Subcutaneous abdominal adipose tissue (tissue), 5 donors: Measurements from ENCODE around the gene C3orf49.

ENCODE experiments used
- H3K27ac ChIP-seq: one replicate; pipeline ENCODE4 v1.7.0; 2013; ENCODE audit warnings: low read depth, mild to moderate bottlenecking, inconsistent platforms, low read length, moderate library complexity
- H3K27me3 ChIP-seq, 5 donors: one replicate each; pipeline ENCODE4 v1.7.0; 2013; ENCODE audit warnings: low read length in 5 of 5, inconsistent platforms in 1 of 5; ENCODE audit not compliant: control insufficient read depth in 5 of 5, insufficient read depth in 4 of 5
- H3K36me3 ChIP-seq, 5 donors: one replicate each; pipeline ENCODE4 v1.7.0; 2013; ENCODE audit warnings: low read length in 5 of 5; ENCODE audit not compliant: control insufficient read depth in 5 of 5, insufficient read depth in 5 of 5
- H3K4me1 ChIP-seq, 5 donors: one replicate each; pipeline ENCODE4 v1.7.0; 2013; ENCODE audit warnings: low read length in 5 of 5, mild to moderate bottlenecking in 3 of 5, moderate library complexity in 1 of 5; ENCODE audit not compliant: control insufficient read depth in 5 of 5, insufficient read depth in 5 of 5
- H3K4me3 ChIP-seq, 5 donors: one replicate each; pipeline ENCODE4 v1.7.0; 2013; ENCODE audit warnings: low read length in 5 of 5, low read depth in 1 of 5
- H3K9ac ChIP-seq, 5 donors: one replicate each; pipeline ENCODE4 v1.7.0; 2013; ENCODE audit warnings: low read length in 5 of 5, mild to moderate bottlenecking in 4 of 5, moderate library complexity in 3 of 5
- H3K9me3 ChIP-seq, 5 donors: one replicate each; pipeline ENCODE4 v1.7.0; 2013; ENCODE audit warnings: low read length in 5 of 5; ENCODE audit not compliant: control insufficient read depth in 5 of 5
- donor health status: healthy.
- donor health status: healthy.
- donor health status: healthy.
- donor health status: healthy.
- donor health status: healthy.

The C3orf49 gene, protein sequence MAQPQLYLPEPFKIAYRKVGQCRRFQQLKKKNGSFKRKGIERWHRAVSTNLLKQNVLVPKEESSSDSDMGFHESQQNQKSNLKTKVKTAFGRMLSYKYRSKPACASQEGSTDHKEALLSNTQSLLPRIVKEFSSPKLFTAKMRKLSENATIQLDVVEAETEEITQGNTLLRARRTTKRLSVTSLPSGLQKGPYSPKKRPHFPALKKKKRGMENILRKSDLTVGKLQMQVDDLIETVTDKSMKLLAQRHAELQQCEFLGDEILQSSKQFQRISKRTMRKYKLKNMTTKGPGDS

GRCh38 chr3:63819151-63819398 lies at the start of gene C3orf49:
Gene C3orf49 (plus strand): TSS chr3:63819299. CDS start chr3:63819472, 173 bp downstream.
- peak within 1 kb of the TSS in 1 of 5 donors; percentile 12 for H3K9ac ChIP-seq
- no peaks in the 10 kb centered on the region for H3K27me3 ChIP-seq
- no peaks in the 10 kb centered on the region for H3K4me1 ChIP-seq
- H3K9me3 ChIP-seq, result no peaks in the 10 kb centered on the region
- H3K36me3 ChIP-seq, result no peaks in the 10 kb centered on the region
- no peak within 1 kb of the TSS for H3K4me3 ChIP-seq
- H3K27ac ChIP-seq, result no peak within 1 kb of the TSS

- H3K4me3 ChIP-seq, result no peak overlapping the region
- H3K9ac ChIP-seq, result no peak overlapping the region
- no peaks in the 10 kb centered on the region for H3K27me3 ChIP-seq
- H3K4me1 ChIP-seq, result no peaks in the 10 kb centered on the region
- H3K9me3 ChIP-seq, result no peaks in the 10 kb centered on the region
- H3K36me3 ChIP-seq, result no peaks in the 10 kb centered on the region
- H3K27ac ChIP-seq, result no peak overlapping the region
Observed at GRCh38 chr3:63774781-63775180, 44.3 kb upstream of the C3orf49 start.

- Histone ChIP-seq H3K27ac (no peak overlapping the region), H3K36me3 (no peaks in the 10 kb centered on the region), H3K9ac (no peak overlapping the region), H3K27me3 (no peaks in the 10 kb centered on the region), H3K9me3 (no peaks in the 10 kb centered on the region), H3K4me3 (no peak overlapping the region), H3K4me1 (no peaks in the 10 kb centered on the region)
Observed at GRCh38 chr3:63779227-63779626, 39.9 kb upstream of the C3orf49 start.

- Histone ChIP-seq H3K27me3 (peaks cover 0 to 4% (median 0%) of the 10 kb centered on the region in 5 donors), H3K36me3 (no peaks in the 10 kb centered on the region), H3K4me1 (peaks cover 0 to 7% (median 0%) of the 10 kb centered on the region in 5 donors), H3K4me3 (no peak overlapping the region), H3K9me3 (no peaks in the 10 kb centered on the region), H3K9ac (no peak overlapping the region), H3K27ac (no peak overlapping the region)
Observed at GRCh38 chr3:63791974-63792373, 27.1 kb upstream of the C3orf49 start.

- no peak overlapping the region for H3K27ac ChIP-seq
- H3K4me3 ChIP-seq, result no peak overlapping the region
- H3K27me3 ChIP-seq, result peaks cover 0 to 4% (median 0%) of the 10 kb centered on the region in 5 donors
- H3K36me3 ChIP-seq, result no peaks in the 10 kb centered on the region
- no peaks in the 10 kb centered on the region for H3K9me3 ChIP-seq
- H3K9ac ChIP-seq, result no peak overlapping the region
- peaks cover 0 to 7% (median 0%) of the 10 kb centered on the region in 5 donors for H3K4me1 ChIP-seq
Observed at GRCh38 chr3:63795438-63795837, 23.7 kb upstream of the C3orf49 start.

- Histone ChIP-seq H3K27ac (no peak overlapping the region), H3K4me3 (no peak overlapping the region), H3K4me1 (no peaks in the 10 kb centered on the region), H3K9me3 (no peaks in the 10 kb centered on the region), H3K27me3 (peaks cover 0 to 4% (median 0%) of the 10 kb centered on the region in 5 donors), H3K36me3 (no peaks in the 10 kb centered on the region), H3K9ac (no peak overlapping the region)
Observed at GRCh38 chr3:63798544-63798943, 20.6 kb upstream of the C3orf49 start.

DNA sequence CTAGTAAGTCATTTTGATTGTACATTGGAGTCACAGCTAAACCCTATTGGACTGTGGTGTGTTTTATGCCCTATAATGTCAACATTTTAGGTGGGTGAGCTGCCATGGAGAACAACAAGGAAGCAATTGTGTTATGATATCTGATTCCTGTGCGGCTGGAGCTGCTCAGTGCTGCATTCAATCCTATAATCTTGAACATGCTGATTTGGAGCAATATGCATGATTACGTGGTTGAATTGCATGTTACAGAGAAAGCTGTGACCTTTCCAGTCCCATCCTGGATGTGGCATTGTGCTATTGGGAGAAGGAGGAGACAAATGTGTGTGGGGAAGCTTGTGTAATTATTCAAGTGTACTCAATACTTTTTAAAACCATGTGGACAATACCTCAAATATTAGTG lies 20.1 kb upstream of the C3orf49 start:
- Histone ChIP-seq H3K4me3 (no peak overlapping the region), H3K27ac (no peak overlapping the region), H3K36me3 (no peaks in the 10 kb centered on the region), H3K27me3 (peaks cover 0 to 4% (median 0%) of the 10 kb centered on the region in 5 donors), H3K9me3 (no peaks in the 10 kb centered on the region), H3K4me1 (no peaks in the 10 kb centered on the region), H3K9ac (no peak overlapping the region)

GRCh38 chr3:63800097-63800496 lies 19.0 kb upstream of the C3orf49 start:
- no peak overlapping the region for H3K9ac ChIP-seq
- H3K4me1 ChIP-seq, result no peaks in the 10 kb centered on the region
- H3K4me3 ChIP-seq, result no peak overlapping the region
- H3K27ac ChIP-seq, result no peak overlapping the region
- no peaks in the 10 kb centered on the region for H3K36me3 ChIP-seq
- no peaks in the 10 kb centered on the region for H3K9me3 ChIP-seq
- peaks cover 0 to 3% (median 0%) of the 10 kb centered on the region in 5 donors for H3K27me3 ChIP-seq

- H3K4me1 ChIP-seq, result no peaks in the 10 kb centered on the region
- no peak overlapping the region for H3K9ac ChIP-seq
- no peak overlapping the region for H3K27ac ChIP-seq
- H3K4me3 ChIP-seq, result no peak overlapping the region
- H3K36me3 ChIP-seq, result no peaks in the 10 kb centered on the region
- no peaks in the 10 kb centered on the region for H3K9me3 ChIP-seq
- no peaks in the 10 kb centered on the region for H3K27me3 ChIP-seq
Observed at GRCh38 chr3:63803911-63804310, 15.2 kb upstream of the C3orf49 start.

DNA sequence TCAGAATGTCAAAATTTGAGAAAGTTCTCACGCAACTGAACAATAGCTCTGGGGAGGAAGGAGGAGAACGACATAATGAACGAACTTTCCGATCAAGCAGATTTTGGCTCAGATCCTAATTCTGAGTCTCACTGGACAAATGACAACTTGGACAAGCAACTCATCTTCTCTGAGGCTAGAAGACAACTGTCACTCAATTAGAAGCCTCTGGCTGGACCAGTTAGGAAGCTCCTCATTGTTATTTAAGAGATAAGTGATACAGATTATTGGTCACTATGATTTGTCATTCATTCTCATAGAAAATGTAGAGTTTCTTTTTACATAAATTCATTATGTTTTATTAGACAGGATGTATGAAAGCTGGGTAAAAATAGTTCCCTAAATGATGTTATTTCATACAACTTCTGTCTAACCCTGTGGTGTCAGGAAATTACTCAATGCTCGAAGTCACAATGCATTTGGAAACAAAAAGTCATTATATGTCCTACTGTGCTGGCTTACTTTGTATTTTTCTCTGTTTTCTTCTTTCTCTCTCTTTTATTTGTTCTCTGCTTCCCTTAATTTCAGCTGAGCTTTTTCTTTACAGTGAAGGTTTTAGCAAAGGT lies 11.0 kb upstream of the C3orf49 start:
- Histone ChIP-seq H3K9me3 (no peaks in the 10 kb centered on the region), H3K4me3 (no peak overlapping the region), H3K27ac (no peak overlapping the region), H3K27me3 (no peaks in the 10 kb centered on the region), H3K9ac (no peak overlapping the region), H3K4me1 (no peaks in the 10 kb centered on the region), H3K36me3 (no peaks in the 10 kb centered on the region)
